SH-SY5Y (cell line): ENCODE results near the gene CTNNA1.

ENCODE experiments used
- GATA2 ChIP-seq: IDR thresholded peaks from 2 replicates; pipeline ENCODE4 v1.6.1; 2011; ENCODE audit warnings: mild to moderate bottlenecking, low read depth, low read length
- GATA3 ChIP-seq: IDR thresholded peaks from 2 replicates; pipeline ENCODE4 v1.6.1; 2011; ENCODE audit warnings: low read depth, mild to moderate bottlenecking, low read length, moderate library complexity

DNA sequence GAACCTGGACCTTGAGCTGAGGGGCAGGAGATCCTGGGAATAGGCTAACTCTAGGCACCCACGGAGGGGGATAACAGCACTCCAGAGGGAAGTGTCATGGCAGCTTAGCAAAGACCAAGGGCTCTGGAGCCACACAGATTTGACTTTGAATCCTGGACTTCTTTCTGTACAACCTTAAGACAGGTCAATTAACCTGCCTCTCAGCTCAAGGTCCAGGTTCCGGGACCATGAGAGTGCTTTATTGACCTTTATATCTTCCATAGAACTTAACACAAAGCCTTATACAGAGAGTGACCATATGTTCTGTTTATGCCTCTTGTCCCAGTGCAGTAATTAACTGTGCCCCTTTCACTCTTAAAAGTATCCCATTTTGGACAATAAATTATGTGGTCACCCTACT, 212.4 kb downstream of the CTNNA1 start:
- no peak for TF ChIP-seq GATA3
- TF ChIP-seq GATA2: no peak
